ENCODE data around the gene TRAPPC4. TPM values are rescaled to one million over a fixed set of nuclear protein-coding genes. Genes with fewer than 3 reads are reported as not detected.
A peak's percentile ranks its signal among the peaks of the same experiment; 100 is the strongest.
"Not testable (repeated sequence)": the region's sequence is repeated elsewhere in the genome, so short reads cannot be mapped to it uniquely, and the experiment has no call there.

TRAPPC4 gene
- total RNA-seq = 61.9 TPM

- intact Hi-C loops (cut with DNase I) = no loop called here
- DNase-seq (ENCODE audit: low spot score) (peak; percentile 97), ATAC-seq (peak; percentile 98)
Observed at GRCh38 chr11:119018074-119018938, at the start of gene TRAPPC4, which contains the start of gene RPS25. TRAPPC4 (plus strand) TSS chr11:119018766; CDS start chr11:119018796, 30 bp downstream. RPS25 (minus strand) TSS chr11:119018343; CDS start chr11:119018284, 59 bp downstream.

GRCh38 chr11:118969508-118969907 is 49.1 kb upstream of the TRAPPC4 start:
- intact Hi-C loops (cut with DNase I); ATAC-seq; DNase-seq (ENCODE audit: low spot score): not testable (repeated sequence)

GRCh38 chr11:118971646-118972045 is 46.9 kb upstream of the TRAPPC4 start, which contains the start of gene FOXR1:
FOXR1 (plus strand) TSS chr11:118971761; CDS start chr11:118971932, 171 bp downstream.
- DNase-seq (ENCODE audit: low spot score) = no peak
- intact Hi-C loops (cut with DNase I) = no loop called here
- ATAC-seq = no peak

GRCh38 chr11:118973985-118974384 is 44.6 kb upstream of the TRAPPC4 start:
- ATAC-seq (no peak), DNase-seq (ENCODE audit: low spot score) (no peak)
- intact Hi-C loops (cut with DNase I) = no loop called here

- DNase-seq (ENCODE audit: low spot score) (no peak), ATAC-seq (no peak)
- intact Hi-C loops (cut with DNase I) = no loop called here
Observed at GRCh38 chr11:118975771-118976709, 42.5 kb upstream of the TRAPPC4 start.

GRCh38 chr11:118979434-118979833 is 39.1 kb upstream of the TRAPPC4 start:
- intact Hi-C loops (cut with DNase I) = no loop called here
- no peak for DNase-seq (ENCODE audit: low spot score)
- ATAC-seq = peak; percentile 29

- ATAC-seq = peak; percentile 82
- intact Hi-C loops (cut with DNase I) = no loop called here
- DNase-seq (ENCODE audit: low spot score) = peak; percentile 70
Observed at GRCh38 chr11:118980191-118980881, 38.2 kb upstream of the TRAPPC4 start.

GRCh38 chr11:118984337-118984736 is 34.2 kb upstream of the TRAPPC4 start:
- ATAC-seq; DNase-seq (ENCODE audit: low spot score); intact Hi-C loops (cut with DNase I): not testable (repeated sequence)

- DNase-seq (ENCODE audit: low spot score) (no peak), ATAC-seq (no peak)
- intact Hi-C loops (cut with DNase I) = no loop called here
Observed at GRCh38 chr11:118984825-118985224, 33.7 kb upstream of the TRAPPC4 start.

GRCh38 chr11:118988280-118988679 is 30.3 kb upstream of the TRAPPC4 start:
- intact Hi-C loops (cut with DNase I) = no loop called here
- ATAC-seq (no peak), DNase-seq (ENCODE audit: low spot score) (no peak)

GRCh38 chr11:118991486-118992038 is 27.0 kb upstream of the TRAPPC4 start:
- intact Hi-C loops (cut with DNase I); DNase-seq (ENCODE audit: low spot score); ATAC-seq: not testable (repeated sequence)

GRCh38 chr11:118996926-118997626 is 21.5 kb upstream of the TRAPPC4 start:
- ATAC-seq (peak; percentile 53), DNase-seq (ENCODE audit: low spot score) (no peak)
- intact Hi-C loops (cut with DNase I) = no loop called here

GRCh38 chr11:118997627-118998387 is 20.8 kb upstream of the TRAPPC4 start, which contains the start of gene CENATAC:
CENATAC (plus strand) TSS chr11:118998138; CDS start chr11:118998198, 60 bp downstream.
- DNase-seq (ENCODE audit: low spot score) (peak; percentile 97), ATAC-seq (peak; percentile 99)
- intact Hi-C loops (cut with DNase I) = no loop called here

GRCh38 chr11:118998388-118998717 is 20.2 kb upstream of the TRAPPC4 start:
- DNase-seq (ENCODE audit: low spot score) (no peak), ATAC-seq (peak; percentile 25)
- intact Hi-C loops (cut with DNase I) = no loop called here

- ATAC-seq (no peak), DNase-seq (ENCODE audit: low spot score) (no peak)
- intact Hi-C loops (cut with DNase I) = no loop called here
Observed at GRCh38 chr11:118998822-118999221, 19.7 kb upstream of the TRAPPC4 start.

GRCh38 chr11:119000906-119001305 is 17.7 kb upstream of the TRAPPC4 start:
- intact Hi-C loops (cut with DNase I) = no loop called here
- DNase-seq (ENCODE audit: low spot score) = no peak
- ATAC-seq = no peak

GRCh38 chr11:119006656-119007055 is 11.9 kb upstream of the TRAPPC4 start:
- intact Hi-C loops (cut with DNase I) = no loop called here
- ATAC-seq (no peak), DNase-seq (ENCODE audit: low spot score) (no peak)

All from sciatic nerve (tissue), 2 donors.